Neural cell (in vitro differentiated cells): ENCODE data around the gene FAM13B. TPM values are rescaled to one million over a fixed set of nuclear protein-coding genes. Genes with fewer than 3 reads are reported as not detected.

Source experiments
- H2AFZ ChIP-seq: fragments of 200-600, 300-800 bp; sonication (generic), shearing (Covaris generic); 2 replicates; pipeline ENCODE4 v1.6.0; 2014; ENCODE audit warnings: low read depth, mild to moderate bottlenecking, antibody characterized with exemption, low read length, moderate library complexity
- H3F3A ChIP-seq: fragments of 200-600 bp; shearing (Covaris generic); 2 replicates; pipeline ENCODE4 v1.6.1; 2016; ENCODE audit warnings: mild to moderate bottlenecking, moderate library complexity, mixed read lengths, antibody characterized with exemption, low read length; ENCODE audit not compliant: insufficient read depth, poor library complexity, severe bottlenecking
- H3K27ac ChIP-seq: fragments of 200-600, 300-800 bp; sonication (generic), shearing (Covaris generic); 2 replicates; pipeline ENCODE4 v1.5.1; 2014; ENCODE audit warnings: mild to moderate bottlenecking, low read length, moderate library complexity
- H3K27me3 ChIP-seq: fragments of 300-800, 200-600 bp; sonication (generic), shearing (Covaris generic); 2 replicates; pipeline ENCODE4 v1.6.0; 2014; ENCODE audit warnings: mild to moderate bottlenecking, low read depth, low read length, moderate library complexity; ENCODE audit not compliant: insufficient read depth
- H3K36me3 ChIP-seq: fragments of 300-800, 200-600 bp; sonication (generic), shearing (Covaris generic); 2 replicates; pipeline ENCODE4 v1.5.1; 2014; ENCODE audit warnings: mild to moderate bottlenecking, antibody characterized with exemption, low read length, moderate library complexity; ENCODE audit not compliant: insufficient read depth
- H3K4me2 ChIP-seq: fragments of 300-800, 200-600 bp; sonication (generic), shearing (Covaris generic); 2 replicates; pipeline ENCODE4 v1.6.0; 2014; ENCODE audit warnings: mild to moderate bottlenecking, low read length
- H3K4me3 ChIP-seq: fragments of 300-800, 200-600 bp; sonication (generic), shearing (Covaris generic); 2 replicates; pipeline ENCODE4 v1.5.1; 2014; ENCODE audit warnings: mild to moderate bottlenecking, low read length, moderate library complexity
- H3K79me2 ChIP-seq: fragments of 200-600 bp; shearing (Covaris generic); replicated peaks from 2 replicates; pipeline ENCODE4 v1.6.0; 2014; ENCODE audit warnings: mild to moderate bottlenecking, low read length, moderate library complexity; ENCODE audit not compliant: insufficient read depth
- H3K9ac ChIP-seq: fragments of 300-800, 200-600 bp; sonication (generic), shearing (Covaris generic); 2 replicates; pipeline ENCODE4 v1.6.1; 2016; ENCODE audit warnings: mild to moderate bottlenecking, low read length, mixed read lengths
- H3K9me2 ChIP-seq: fragments of 200-600 bp; shearing (Covaris generic); 2 replicates; pipeline ENCODE4 v1.6.1; 2016; ENCODE audit warnings: mild to moderate bottlenecking, low read length, mixed read lengths; ENCODE audit not compliant: insufficient read depth
- H3K9me3 ChIP-seq: fragments of 200-600, 300-800 bp; sonication (generic), shearing (Covaris generic); 2 replicates; pipeline ENCODE4 v1.6.1; 2016; ENCODE audit warnings: mild to moderate bottlenecking, mixed run types, low read length, moderate library complexity, mixed read lengths
- H4K20me1 ChIP-seq: fragments of 200-600 bp; shearing (Covaris generic); 2 replicates; pipeline ENCODE4 v1.6.1; 2016; ENCODE audit warnings: mild to moderate bottlenecking, mixed run types; ENCODE audit not compliant: insufficient read depth
- EP300 ChIP-seq: fragments of 450-650 bp; conservative IDR thresholded peaks from 2 replicates; pipeline ENCODE4 v1.6.1; 2014; ENCODE audit warnings: antibody characterized with exemption, mild to moderate bottlenecking, moderate library complexity; ENCODE audit not compliant: poor library complexity, severe bottlenecking
- EZH2 ChIP-seq: fragments of 200-600, 300-800 bp; shearing (Covaris generic), sonication (generic); IDR thresholded peaks from 2 replicates; pipeline ENCODE4 v1.6.1; 2014; ENCODE audit warnings: antibody characterized with exemption, low read length, borderline replicate concordance, mild to moderate bottlenecking; ENCODE audit not compliant: insufficient read depth, poor library complexity, severe bottlenecking
- MXI1 ChIP-seq: fragments of 450-650 bp; conservative IDR thresholded peaks from 2 replicates; pipeline ENCODE4 v1.6.1; 2014; ENCODE audit warnings: antibody characterized with exemption, mild to moderate bottlenecking; ENCODE audit not compliant: poor library complexity, severe bottlenecking
- POLR2AphosphoS5 ChIP-seq: IDR thresholded peaks from 2 replicates; pipeline ENCODE4 v1.6.1; 2012
- RAD21 ChIP-seq: fragments of 450-650 bp; conservative IDR thresholded peaks from 2 replicates; pipeline ENCODE4 v1.6.1; 2014; ENCODE audit warnings: antibody characterized with exemption, mild to moderate bottlenecking, moderate library complexity
- SMC3 ChIP-seq: fragments of 450-650 bp; conservative IDR thresholded peaks from 2 replicates; pipeline ENCODE4 v1.6.1; 2014; ENCODE audit warnings: antibody characterized with exemption, mild to moderate bottlenecking, moderate library complexity; ENCODE audit not compliant: poor library complexity
- TAF1 ChIP-seq: IDR thresholded peaks from 2 replicates; pipeline ENCODE4 v1.6.1; 2012; ENCODE audit warnings: low read depth
- polyA plus RNA-seq: library from polyadenylated mRNA; depleted of rRNA; stranded (reverse); fragments of >200 nt; gene quantifications from 2 replicates; pipeline ENCODE4 v1.2.3, GENCODE V29; 2014
- TF ChIP-seq, protein P1 (sequence below): fragments of 450-650 bp; IDR thresholded peaks from 2 replicates; pipeline ENCODE4 v1.5.1; 2014; ENCODE audit warnings: antibody characterized with exemption, mild to moderate bottlenecking, moderate library complexity; ENCODE audit not compliant: poor library complexity, severe bottlenecking
- TF ChIP-seq, protein P2 (sequence below): IDR thresholded peaks from 2 replicates; pipeline ENCODE4 v1.6.1; 2012; ENCODE audit warnings: borderline replicate concordance

Gene FAM13B
- polyA plus RNA-seq, 1 donor from 2014 or later: 61.6 TPM

DNA sequence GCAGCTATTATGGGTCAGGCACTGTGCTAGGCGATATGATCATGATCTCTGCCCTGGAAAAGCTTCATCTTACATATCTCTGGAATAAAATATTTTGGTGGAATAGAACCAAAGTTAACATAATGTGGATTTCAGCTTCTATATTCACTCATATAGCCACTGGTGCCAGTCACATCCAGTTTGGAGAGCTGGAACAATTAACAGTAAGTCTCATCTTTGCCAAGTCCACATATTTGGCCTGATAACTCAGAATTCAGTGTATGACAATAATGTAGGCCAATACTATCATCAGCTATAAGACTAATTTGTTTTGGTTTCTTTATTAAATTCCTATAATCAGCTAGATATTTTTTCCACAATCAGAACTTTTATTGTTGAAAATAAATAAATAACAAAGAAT lies 5.9 kb upstream of the FAM13B start:
- Histone ChIP-seq H3K9ac (no peak overlapping the region), H3F3A (no peaks in the 10 kb centered on the region), H3K4me2 (no peak overlapping the region), H3K9me2 (no peaks in the 10 kb centered on the region), H3K27ac (no peak overlapping the region), H3K79me2 (no peaks in the 10 kb centered on the region), H2AFZ (no peak overlapping the region), H3K4me3 (no peak overlapping the region), H4K20me1 (no peaks in the 10 kb centered on the region), H3K36me3 (no peaks in the 10 kb centered on the region), H3K9me3 (no peaks in the 10 kb centered on the region), H3K27me3 (no peaks in the 10 kb centered on the region)
- TF ChIP-seq SMC3 (no peak), MXI1 (no peak), RAD21 (no peak), TAF1 (no peak), POLR2AphosphoS5 (no peak), EZH2 (no peak), EP300 (no peak)
- TF ChIP-seq, protein P1, sequence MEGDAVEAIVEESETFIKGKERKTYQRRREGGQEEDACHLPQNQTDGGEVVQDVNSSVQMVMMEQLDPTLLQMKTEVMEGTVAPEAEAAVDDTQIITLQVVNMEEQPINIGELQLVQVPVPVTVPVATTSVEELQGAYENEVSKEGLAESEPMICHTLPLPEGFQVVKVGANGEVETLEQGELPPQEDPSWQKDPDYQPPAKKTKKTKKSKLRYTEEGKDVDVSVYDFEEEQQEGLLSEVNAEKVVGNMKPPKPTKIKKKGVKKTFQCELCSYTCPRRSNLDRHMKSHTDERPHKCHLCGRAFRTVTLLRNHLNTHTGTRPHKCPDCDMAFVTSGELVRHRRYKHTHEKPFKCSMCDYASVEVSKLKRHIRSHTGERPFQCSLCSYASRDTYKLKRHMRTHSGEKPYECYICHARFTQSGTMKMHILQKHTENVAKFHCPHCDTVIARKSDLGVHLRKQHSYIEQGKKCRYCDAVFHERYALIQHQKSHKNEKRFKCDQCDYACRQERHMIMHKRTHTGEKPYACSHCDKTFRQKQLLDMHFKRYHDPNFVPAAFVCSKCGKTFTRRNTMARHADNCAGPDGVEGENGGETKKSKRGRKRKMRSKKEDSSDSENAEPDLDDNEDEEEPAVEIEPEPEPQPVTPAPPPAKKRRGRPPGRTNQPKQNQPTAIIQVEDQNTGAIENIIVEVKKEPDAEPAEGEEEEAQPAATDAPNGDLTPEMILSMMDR: no peak
- TF ChIP-seq, protein P2, sequence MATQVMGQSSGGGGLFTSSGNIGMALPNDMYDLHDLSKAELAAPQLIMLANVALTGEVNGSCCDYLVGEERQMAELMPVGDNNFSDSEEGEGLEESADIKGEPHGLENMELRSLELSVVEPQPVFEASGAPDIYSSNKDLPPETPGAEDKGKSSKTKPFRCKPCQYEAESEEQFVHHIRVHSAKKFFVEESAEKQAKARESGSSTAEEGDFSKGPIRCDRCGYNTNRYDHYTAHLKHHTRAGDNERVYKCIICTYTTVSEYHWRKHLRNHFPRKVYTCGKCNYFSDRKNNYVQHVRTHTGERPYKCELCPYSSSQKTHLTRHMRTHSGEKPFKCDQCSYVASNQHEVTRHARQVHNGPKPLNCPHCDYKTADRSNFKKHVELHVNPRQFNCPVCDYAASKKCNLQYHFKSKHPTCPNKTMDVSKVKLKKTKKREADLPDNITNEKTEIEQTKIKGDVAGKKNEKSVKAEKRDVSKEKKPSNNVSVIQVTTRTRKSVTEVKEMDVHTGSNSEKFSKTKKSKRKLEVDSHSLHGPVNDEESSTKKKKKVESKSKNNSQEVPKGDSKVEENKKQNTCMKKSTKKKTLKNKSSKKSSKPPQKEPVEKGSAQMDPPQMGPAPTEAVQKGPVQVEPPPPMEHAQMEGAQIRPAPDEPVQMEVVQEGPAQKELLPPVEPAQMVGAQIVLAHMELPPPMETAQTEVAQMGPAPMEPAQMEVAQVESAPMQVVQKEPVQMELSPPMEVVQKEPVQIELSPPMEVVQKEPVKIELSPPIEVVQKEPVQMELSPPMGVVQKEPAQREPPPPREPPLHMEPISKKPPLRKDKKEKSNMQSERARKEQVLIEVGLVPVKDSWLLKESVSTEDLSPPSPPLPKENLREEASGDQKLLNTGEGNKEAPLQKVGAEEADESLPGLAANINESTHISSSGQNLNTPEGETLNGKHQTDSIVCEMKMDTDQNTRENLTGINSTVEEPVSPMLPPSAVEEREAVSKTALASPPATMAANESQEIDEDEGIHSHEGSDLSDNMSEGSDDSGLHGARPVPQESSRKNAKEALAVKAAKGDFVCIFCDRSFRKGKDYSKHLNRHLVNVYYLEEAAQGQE: no peak

DNA sequence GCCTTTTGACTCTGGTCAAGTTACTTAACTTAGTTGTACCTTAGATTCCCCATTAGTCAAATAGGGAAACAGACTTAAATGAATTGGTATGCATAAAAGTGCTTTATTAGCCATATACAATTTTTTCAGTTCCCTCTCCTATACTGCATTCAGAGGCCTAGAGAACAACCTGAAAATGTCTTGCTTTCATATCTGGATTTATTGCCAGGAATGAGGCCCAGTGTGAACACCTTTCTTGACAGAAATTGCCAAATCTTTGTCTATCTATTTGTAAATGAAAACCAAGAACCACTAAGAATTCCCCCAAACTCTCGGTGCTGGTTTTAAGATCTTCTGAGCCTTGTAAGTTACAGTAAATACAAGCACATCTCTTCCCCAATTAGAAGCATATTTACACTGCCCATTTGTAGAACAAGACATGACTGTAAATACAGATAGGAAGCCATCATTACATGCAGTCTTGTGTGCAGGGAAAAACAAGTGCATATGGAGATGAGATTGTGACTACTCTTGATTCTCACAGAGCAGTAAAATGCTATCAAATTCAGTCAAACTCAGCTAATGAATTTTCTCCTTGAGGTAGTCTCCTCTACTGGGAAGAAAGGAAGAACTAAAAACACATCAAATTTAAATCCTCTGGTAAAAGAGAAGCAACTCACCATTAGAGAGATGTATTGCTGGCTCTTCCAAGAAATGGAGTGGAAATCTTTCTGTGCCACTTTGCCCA lies 5.2 kb upstream of the FAM13B start:
- Histone ChIP-seq H3K79me2 (no peaks in the 10 kb centered on the region), H3K9ac (no peak overlapping the region), H3K4me3 (no peak overlapping the region), H3K27me3 (no peaks in the 10 kb centered on the region), H3F3A (no peaks in the 10 kb centered on the region), H3K4me2 (no peak overlapping the region), H3K36me3 (no peaks in the 10 kb centered on the region), H3K9me3 (no peaks in the 10 kb centered on the region), H2AFZ (no peak overlapping the region), H3K27ac (no peak overlapping the region), H3K9me2 (no peaks in the 10 kb centered on the region), H4K20me1 (no peaks in the 10 kb centered on the region)
- TF ChIP-seq MXI1 (no peak), RAD21 (no peak), POLR2AphosphoS5 (no peak), EZH2 (no peak), TAF1 (no peak), EP300 (no peak), SMC3 (no peak)
- TF ChIP-seq, protein P1: no peak
- TF ChIP-seq, protein P2: no peak
